HepG2 (cell line): ENCODE measurements around the gene ZBTB32. TPM values are rescaled to one million over a fixed set of nuclear protein-coding genes. Genes with fewer than 3 reads are reported as not detected.

Source experiments
- ARHGAP35 ChIP-seq: sonication (generic); formaldehyde crosslinking; IDR thresholded peaks from 2 replicates; pipeline ENCODE4 v1.9.0; 2022; ENCODE audit warnings: mild to moderate bottlenecking, inconsistent platforms, moderate library complexity, missing genetic modification reagents, borderline replicate concordance
- ARID5B ChIP-seq: IDR thresholded peaks from 2 replicates; pipeline ENCODE4 v1.4.0; 2020; ENCODE audit warnings: mild to moderate bottlenecking, missing genetic modification reagents
- ARNT2 ChIP-seq: sonication (generic); formaldehyde crosslinking; IDR thresholded peaks from 2 replicates; pipeline ENCODE4 v1.8.0; 2022; ENCODE audit warnings: mild to moderate bottlenecking, low read depth, missing genetic modification reagents, moderate library complexity
- BCL6 ChIP-seq: IDR thresholded peaks from 2 replicates; pipeline ENCODE4 v1.6.1; 2016; ENCODE audit warnings: missing genetic modification reagents, missing compliant biosample characterization
- BRF2 ChIP-seq: sonication (generic); formaldehyde crosslinking; IDR thresholded peaks from 2 replicates; pipeline ENCODE4 v1.8.1; 2022; ENCODE audit warnings: mild to moderate bottlenecking, missing genetic modification reagents
- CBX2 ChIP-seq, 2 experiments: fragments of 200-600 bp in 1 of 2; sonication (generic); formaldehyde crosslinking in 1 of 2; IDR thresholded peaks; 2 replicates each; pipeline versions ENCODE4 v1.7.0 to v1.8.1; 2018 to 2022; ENCODE audit warnings: low read depth in 2 of 2, low read length in 1 of 2, mild to moderate bottlenecking in 1 of 2, missing genetic modification reagents in 1 of 2
- JUNB ChIP-seq: sonication (generic); formaldehyde crosslinking; IDR thresholded peaks from 2 replicates; pipeline ENCODE4 v1.8.0; 2022; ENCODE audit warnings: missing genetic modification reagents, mild to moderate bottlenecking, borderline replicate concordance
- MBD4 ChIP-seq: IDR thresholded peaks from 2 replicates; pipeline ENCODE4 v1.6.1; 2012; ENCODE audit warnings: low read length, inconsistent platforms, borderline replicate concordance
- RBM22 ChIP-seq: fragments of 200-400 bp; formaldehyde crosslinking; optimal IDR thresholded peaks from 2 replicates; pipeline ENCODE3; 2017; ENCODE audit warnings: mild to moderate bottlenecking, low read length, moderate library complexity
- RFXANK ChIP-seq: IDR thresholded peaks from 2 replicates; pipeline ENCODE4 v1.6.1; 2016
- SOX13 ChIP-seq, 3 experiments: fragments of 450-650 bp in 1 of 3; sonication (generic) in 1 of 3; formaldehyde crosslinking in 1 of 3; IDR thresholded peaks in 2 of 3; conservative IDR thresholded peaks in 1 of 3; 2 replicates each; pipeline versions ENCODE4 v1.5.0 to v1.6.1; 2016 to 2020; ENCODE audit warnings: antibody characterized with exemption in 1 of 3, mild to moderate bottlenecking in 1 of 3, missing compliant biosample characterization in 1 of 3, missing genetic modification reagents in 1 of 3, moderate library complexity in 1 of 3
- ZBTB25 ChIP-seq: IDR thresholded peaks from 2 replicates; pipeline ENCODE4 v1.6.1; 2018; ENCODE audit warnings: missing genetic modification reagents
- ZFP36 ChIP-seq: fragments of 150-350 bp; IDR thresholded peaks from 2 replicates; pipeline ENCODE4 v1.6.1; 2018; ENCODE audit warnings: borderline replicate concordance, low read length, low read depth; ENCODE audit not compliant: partially characterized antibody
- ZNF430 ChIP-seq: sonication (generic); formaldehyde crosslinking; IDR thresholded peaks from 2 replicates; pipeline ENCODE4 v1.9.0; 2021; ENCODE audit warnings: mild to moderate bottlenecking, missing genetic modification reagents
- polyA plus RNA-seq, 8 experiments: library from polyadenylated mRNA; depleted of rRNA in 3 of 8; stranded (reverse) in 7 of 8; unstranded in 1 of 8; fragments of >200 nt; fragmentation: Illumina TruSeq in 4 of 8; extraction: Trizol in 4 of 8; gene quantifications; 2 replicates each; pipeline versions ENCODE4 v1.2.1 to v1.2.3, GENCODE V29; 2011 to 2016; ENCODE audit warnings: low read depth in 4 of 8, missing spikeins in 1 of 8, mixed read lengths in 1 of 8; ENCODE audit not compliant: insufficient read depth in 1 of 8
- total RNA-seq, 5 experiments: library from RNA; depleted of rRNA; stranded (reverse); fragments of >200 nt; fragmentation: Illumina TruSeq; extraction: Trizol; gene quantifications; 2 replicates each; pipeline ENCODE4 v1.2.3, GENCODE V29; 2016; ENCODE audit warnings: low read depth in 1 of 5
- TF ChIP-seq, protein P1 (sequence below): IDR thresholded peaks from 2 replicates; pipeline ENCODE4 v1.6.1; 2012; ENCODE audit warnings: low read depth, low read length, improper control_type of control experiment
- TF ChIP-seq, protein P2 (sequence below): sonication (generic); formaldehyde crosslinking; IDR thresholded peaks from 2 replicates; pipeline ENCODE4 v1.4.0; 2020; ENCODE audit warnings: missing genetic modification reagents, mild to moderate bottlenecking, borderline replicate concordance

Gene ZBTB32
- total and polyA plus RNA-seq, 2 of the 13 experiments (the other 11 are each of a cell fraction or from before 2014, with no cell fraction given): not detected

DNA sequence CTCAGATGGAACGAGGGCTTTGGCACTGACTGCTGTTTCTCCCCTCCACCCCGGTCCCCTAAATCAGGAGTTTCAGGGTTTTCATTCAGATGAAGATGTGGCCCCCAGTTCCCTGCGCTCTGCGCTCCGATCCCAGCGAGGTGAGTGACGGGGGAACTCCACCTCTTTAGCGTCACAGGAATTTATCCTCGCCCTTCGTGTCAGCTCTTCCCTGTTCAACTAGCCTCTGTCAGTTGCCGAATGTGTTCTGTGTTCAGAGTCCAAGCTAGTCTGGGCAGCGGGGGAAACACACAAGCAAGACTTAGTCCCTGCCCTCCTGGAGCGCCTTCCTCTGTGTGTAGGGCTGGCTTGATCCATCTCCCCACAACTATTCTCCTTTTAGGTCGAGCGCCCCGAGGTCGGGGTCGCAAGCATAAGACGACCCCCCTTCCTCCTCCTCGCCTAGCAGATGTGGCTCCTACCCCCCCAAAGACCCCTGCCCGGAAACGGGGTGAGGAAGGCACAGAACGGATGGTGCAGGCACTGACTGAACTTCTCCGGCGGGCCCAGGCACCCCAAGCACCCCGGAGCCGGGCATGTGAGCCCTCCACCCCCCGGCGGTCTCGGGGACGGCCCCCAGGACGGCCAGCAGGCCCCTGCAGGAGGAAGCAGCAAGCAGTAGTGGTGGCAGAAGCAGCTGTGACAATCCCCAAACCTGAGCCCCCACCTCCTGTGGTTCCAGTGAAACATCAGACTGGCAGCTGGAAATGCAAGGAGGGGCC, 15.2 kb downstream of the ZBTB32 start (continued):
- TF ChIP-seq ARHGAP35 (CRISPR knock-in tag): no peak
- TF ChIP-seq ARID5B (CRISPR knock-in tag): no peak
- TF ChIP-seq RBM22: no peak
- TF ChIP-seq MBD4: no peak
- no peak; the same call in 1 of the 2 replicates for TF ChIP-seq ZNF430 (CRISPR knock-in tag)
- TF ChIP-seq, protein P1, sequence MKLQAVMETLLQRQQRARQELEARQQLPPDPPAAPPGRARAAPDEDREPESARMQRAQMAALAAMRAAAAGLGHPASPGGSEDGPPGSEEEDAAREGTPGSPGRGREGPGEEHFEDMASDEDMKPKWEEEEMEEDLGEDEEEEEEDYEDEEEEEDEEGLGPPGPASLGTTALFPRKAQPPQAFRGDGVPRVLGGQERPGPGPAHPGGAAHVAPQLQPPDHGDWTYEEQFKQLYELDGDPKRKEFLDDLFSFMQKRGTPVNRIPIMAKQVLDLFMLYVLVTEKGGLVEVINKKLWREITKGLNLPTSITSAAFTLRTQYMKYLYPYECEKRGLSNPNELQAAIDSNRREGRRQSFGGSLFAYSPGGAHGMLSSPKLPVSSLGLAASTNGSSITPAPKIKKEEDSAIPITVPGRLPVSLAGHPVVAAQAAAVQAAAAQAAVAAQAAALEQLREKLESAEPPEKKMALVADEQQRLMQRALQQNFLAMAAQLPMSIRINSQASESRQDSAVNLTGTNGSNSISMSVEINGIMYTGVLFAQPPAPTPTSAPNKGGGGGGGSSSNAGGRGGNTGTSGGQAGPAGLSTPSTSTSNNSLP: no peak
- TF ChIP-seq BCL6 (CRISPR knock-in tag): no peak
- TF ChIP-seq ZBTB25 (CRISPR knock-in tag): 0 out of 2 replicates have a peak, but pooled peaks have one; percentile 18
- TF ChIP-seq JUNB (CRISPR knock-in tag): no peak
- no peak for TF ChIP-seq CBX2 (IDR thresholded peaks at IDR 0.05; ENCODE audit: low read depth, low read length)
- TF ChIP-seq CBX2 (CRISPR knock-in tag; IDR thresholded peaks at IDR 0.05; ENCODE audit: low read depth): no peak
- TF ChIP-seq BRF2 (CRISPR knock-in tag): no peak
- TF ChIP-seq RFXANK (CRISPR knock-in tag): no peak
- no peak for TF ChIP-seq ARNT2 (CRISPR knock-in tag)
- TF ChIP-seq, protein P2, sequence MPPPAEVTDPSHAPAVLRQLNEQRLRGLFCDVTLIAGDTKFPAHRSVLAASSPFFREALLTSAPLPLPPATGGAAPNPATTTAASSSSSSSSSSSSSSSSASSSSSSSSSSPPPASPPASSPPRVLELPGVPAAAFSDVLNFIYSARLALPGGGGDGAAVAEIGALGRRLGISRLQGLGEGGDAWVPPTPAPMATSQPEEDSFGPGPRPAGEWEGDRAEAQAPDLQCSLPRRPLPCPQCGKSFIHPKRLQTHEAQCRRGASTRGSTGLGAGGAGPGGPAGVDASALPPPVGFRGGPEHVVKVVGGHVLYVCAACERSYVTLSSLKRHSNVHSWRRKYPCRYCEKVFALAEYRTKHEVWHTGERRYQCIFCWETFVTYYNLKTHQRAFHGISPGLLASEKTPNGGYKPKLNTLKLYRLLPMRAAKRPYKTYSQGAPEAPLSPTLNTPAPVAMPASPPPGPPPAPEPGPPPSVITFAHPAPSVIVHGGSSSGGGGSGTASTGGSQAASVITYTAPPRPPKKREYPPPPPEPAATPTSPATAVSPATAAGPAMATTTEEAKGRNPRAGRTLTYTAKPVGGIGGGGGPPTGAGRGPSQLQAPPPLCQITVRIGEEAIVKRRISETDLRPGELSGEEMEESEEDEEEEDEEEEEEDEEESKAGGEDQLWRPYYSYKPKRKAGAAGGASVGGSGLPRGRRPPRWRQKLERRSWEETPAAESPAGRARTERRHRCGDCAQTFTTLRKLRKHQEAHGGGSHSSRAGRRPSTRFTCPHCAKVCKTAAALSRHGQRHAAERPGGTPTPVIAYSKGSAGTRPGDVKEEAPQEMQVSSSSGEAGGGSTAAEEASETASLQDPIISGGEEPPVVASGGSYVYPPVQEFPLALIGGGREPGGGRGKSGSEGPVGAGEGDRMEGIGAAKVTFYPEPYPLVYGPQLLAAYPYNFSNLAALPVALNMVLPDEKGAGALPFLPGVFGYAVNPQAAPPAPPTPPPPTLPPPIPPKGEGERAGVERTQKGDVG (CRISPR knock-in tag): no peak
- TF ChIP-seq SOX13 (IDR thresholded peaks at IDR 0.05): no peak
- no peak for TF ChIP-seq SOX13 (CRISPR knock-in tag; conservative IDR thresholded peaks at IDR 0.05 in 1 of 2, IDR thresholded peaks at IDR 0.05 in 1 of 2)
- TF ChIP-seq ZFP36: no peak
